Stimulated activated naive CD4-positive, alpha-beta T cell (primary cell): Measurements from ENCODE around the gene PIP4K2B.

Source experiments
- DNase-seq, 6 experiments: peaks; one replicate each; lab custom pipeline; 2025; lab: John Stamatoyannopoulos, UW

PIP4K2B gene

DNA sequence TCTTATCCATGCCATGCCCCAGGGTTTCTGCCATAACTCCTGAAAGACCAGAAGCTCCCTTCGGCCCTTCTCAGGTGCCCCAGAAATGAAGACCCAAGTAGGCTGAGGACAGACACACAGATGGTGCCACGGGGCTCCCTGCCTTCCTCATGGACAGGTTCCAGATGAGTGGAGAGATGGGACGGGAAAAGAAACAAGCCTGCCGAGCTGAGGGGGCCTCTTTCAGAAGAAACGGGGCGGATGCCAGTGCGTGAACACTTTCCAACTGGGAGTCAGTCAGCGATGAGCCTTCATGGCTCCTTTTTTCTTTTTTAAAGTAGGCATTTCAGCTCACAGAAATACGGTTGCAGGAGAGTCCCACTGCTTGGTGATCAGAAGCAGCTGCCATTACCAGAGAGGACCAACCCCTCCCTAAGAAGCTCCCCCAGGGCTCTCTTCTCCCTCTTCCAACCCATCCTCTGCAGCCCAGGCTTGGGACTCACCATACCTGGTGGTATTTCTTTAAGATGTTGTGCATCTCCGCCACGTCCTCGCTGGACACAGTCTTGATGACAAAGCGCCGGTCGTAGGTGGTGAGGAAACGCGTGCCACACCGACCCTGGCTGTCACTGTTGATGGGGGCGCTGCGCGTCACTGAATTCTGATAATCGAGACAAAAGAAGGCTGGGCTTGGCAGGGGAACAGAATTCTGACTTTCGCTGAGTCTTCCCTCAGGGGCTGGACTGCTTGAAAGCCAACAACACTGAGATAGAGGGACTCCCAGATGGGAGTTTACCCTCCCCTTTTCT is 19.2 kb downstream of the PIP4K2B start:
- DNase-seq = no peak

DNA sequence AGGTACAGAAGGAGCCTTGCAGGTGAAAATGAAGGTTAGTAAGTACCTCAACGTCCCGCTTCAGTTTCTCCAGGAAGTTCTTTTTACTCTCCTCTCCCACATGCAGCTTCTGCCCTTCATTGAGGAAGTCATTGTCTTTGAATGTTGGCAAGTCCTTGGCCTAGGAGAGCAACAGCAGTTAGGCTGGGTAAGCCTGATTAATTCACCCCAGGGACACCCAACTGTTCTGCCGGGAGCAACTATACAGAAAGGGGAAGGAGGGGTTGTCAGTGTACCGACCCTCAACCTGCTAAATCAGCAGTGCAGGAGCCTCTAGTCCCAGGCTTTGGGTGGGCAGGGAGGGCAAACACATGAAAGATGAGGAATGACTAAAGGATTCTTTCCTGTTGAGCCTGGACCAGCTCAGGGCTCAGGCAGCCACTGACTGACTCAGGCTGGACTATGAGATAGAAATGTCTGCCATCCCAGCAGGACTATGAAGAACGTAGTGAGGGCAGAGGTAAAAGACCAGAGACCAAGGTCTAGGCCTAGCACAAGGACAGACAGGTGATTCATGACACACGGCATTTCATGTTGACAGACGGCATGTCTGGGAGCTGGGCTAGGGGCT is 21.6 kb downstream of the PIP4K2B start:
- no peak for DNase-seq

GRCh38 chr17:38773258-38773657 is 26.1 kb downstream of the PIP4K2B start:
- no peak for DNase-seq

DNA sequence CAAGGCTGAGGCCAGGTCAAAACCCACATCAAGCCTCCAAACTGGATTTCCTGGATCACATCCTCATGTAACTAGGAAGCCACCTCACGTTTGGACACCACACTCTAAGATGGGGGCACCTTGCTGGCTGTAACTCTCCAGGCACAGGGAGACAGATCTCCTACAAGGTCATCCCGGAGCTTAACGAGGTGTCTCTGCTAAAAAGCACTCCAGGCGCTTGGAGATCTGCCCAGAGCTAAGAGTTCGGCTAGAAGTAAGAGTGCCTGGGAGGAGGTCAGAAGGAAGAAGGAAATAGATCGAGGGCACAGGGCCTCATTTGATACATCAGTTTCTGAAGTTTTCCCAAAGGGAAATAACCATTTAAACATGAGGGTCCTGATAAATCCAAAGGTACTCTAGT is 30.9 kb downstream of the PIP4K2B start:
- DNase-seq = no peak

GRCh38 chr17:38766341-38766740 is 33.0 kb downstream of the PIP4K2B start:
- DNase-seq = no peak

- no peak for DNase-seq
Observed at GRCh38 chr17:38762231-38762630, 37.1 kb downstream of the PIP4K2B start.

DNA sequence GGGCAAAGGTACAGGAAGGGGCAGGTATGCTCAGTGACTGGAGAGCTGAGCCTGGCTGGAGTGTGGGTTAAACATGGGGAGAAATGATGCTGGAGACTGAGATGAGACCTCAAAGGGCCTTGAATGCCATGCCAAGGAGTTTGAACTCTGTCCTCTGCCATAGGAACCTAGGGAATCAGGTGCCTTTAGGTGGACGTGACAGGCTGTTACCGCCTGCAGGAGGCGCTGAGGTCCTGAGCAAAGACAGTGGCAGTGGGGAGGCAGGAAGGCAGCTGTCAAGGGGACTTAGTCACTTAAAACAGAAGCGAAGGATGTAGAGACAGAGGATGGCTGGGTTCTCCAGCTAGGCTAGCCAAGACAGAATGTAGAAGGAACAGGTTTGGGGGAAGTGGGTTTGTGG is 37.7 kb downstream of the PIP4K2B start:
- DNase-seq = peak in 1 of 6 experiments; percentile 22

GRCh38 chr17:38753071-38753506 is 46.3 kb downstream of the PIP4K2B start:
- no peak for DNase-seq

GRCh38 chr17:38752308-38753070 is 46.9 kb downstream of the PIP4K2B start, which contains the start of gene PSMB3:
Gene PSMB3 (plus strand): TSS chr17:38752741. CDS start chr17:38752827, 86 bp downstream.
- peak; percentile 86 to 96 (median 94) for DNase-seq

DNA sequence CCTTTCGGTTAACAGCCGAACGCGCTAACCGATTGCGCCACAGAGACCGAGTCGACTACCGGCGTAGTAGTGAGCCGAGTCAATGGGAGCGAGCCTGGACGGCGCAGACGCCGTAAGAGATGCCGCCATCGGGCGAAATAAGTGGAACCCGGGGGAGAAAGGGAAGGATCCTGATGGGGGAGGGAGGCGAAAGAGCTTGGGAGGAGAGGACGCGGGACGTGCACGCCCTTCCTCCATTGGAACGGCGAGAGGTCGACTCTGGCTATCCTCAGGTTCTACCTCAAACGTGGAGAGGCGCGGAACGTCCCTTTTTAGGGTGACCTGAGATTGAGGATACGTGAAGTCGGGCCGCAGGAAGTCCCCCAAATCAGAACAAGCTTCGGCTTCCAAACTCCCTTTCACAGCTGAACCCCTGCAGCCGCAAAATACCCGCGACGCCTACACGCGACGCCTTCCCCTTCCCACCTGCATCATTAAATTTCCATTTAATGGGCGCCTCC is 47.5 kb downstream of the PIP4K2B start:
- DNase-seq = peak; percentile 71 to 96 (median 78)

- no peak for DNase-seq
Observed at GRCh38 chr17:38751144-38751807, 48.1 kb downstream of the PIP4K2B start.

DNA sequence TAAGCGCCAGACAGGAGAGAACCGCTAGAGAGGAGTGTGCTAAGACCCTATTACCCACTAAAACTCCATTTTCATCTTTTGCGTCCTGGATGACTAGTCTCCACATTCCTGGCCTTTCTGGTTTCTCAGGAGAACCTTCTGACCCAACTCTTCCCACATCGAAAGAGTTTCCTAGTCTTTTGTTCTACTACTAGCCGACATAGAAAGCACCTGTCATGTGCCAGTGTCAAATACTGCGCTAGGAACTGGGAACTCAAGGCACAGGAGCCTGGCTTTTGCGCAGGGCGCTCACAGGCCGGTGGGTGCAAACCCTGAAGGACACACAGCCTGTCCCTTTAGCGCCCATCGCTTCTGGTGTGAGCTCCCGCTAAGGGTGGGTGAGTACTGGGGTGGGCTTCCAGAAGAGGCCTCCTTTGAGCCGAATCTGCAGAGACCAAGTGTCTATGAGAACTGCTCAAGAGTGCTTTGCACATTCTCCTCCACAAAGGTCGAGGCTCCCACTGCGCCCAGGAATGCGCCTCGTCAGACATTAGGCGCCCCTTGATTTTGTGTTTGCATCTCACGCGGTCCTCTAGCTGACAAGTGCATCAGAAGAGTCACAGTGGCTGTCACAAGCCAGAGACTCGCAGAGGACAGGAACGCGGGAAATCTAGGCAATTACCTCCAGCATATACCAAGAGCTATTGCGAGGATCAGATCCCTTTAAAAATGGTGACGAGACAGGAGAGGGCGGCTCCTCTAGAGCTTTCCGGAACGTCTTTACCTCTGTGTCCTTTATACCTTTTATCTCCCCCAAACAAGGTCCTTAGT is 48.8 kb downstream of the PIP4K2B start:
- peak in 3 of 6 experiments; percentile 19 to 48 (median 30) for DNase-seq

DNA sequence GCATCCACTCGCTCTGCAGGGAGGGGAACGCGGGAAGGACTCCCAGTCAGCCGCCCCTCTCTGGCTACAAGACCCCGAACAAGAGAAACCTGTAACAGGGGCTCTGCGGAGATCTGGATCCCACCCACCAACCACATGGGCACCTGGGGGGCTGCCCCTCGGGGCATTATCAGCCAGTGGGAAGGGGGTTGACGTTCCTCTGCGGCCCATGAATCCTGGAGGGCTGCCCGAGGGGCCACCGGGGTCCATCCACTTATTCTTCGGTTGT is 49.4 kb downstream of the PIP4K2B start:
- DNase-seq = no peak

DNA sequence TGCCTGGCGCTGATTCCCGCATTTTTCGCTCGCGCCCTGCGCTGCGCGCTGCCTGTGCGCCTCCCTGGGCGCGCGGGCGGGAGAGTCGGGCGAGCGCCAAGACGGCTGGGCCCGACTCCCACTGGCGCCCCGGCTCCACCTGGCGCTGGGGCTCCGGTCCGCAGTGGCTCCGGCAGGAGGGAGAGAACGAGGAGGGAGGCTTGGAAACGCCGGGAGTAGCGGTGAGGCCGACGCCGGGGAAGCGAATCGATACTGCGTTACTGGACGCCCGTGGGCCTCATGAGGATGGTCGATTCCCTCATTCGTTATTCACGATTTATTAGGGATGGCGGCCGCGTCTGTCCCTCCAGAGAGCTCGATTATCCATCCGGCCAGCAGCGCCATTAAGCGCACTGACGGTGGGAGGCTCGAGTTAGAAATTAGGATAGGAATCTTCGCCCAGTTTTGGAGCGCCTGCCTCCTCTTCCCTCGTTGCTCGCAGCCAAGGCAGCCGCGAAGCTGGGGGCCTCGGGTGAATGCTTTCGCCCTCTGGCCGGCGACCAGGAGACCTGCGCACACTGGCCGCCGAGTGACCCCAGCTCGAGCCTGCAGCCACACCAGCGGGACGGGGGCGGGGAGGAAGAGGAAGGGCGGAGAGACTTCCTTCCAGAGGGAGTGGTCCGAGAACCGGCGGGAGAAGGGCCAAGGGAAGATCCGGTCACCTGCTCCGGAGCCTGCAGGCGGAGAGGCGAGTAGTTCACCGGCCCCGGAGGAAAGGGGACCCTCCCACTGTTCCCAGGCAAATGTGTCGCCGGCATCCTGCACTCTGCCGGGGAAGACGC is 49.9 kb downstream of the PIP4K2B start:
- DNase-seq = peak in 2 of 6 experiments; percentile 43 to 49

- DNase-seq = peak in 1 of 6 experiments; percentile 43
Observed at GRCh38 chr17:38748892-38749222, 50.5 kb downstream of the PIP4K2B start.

DNA sequence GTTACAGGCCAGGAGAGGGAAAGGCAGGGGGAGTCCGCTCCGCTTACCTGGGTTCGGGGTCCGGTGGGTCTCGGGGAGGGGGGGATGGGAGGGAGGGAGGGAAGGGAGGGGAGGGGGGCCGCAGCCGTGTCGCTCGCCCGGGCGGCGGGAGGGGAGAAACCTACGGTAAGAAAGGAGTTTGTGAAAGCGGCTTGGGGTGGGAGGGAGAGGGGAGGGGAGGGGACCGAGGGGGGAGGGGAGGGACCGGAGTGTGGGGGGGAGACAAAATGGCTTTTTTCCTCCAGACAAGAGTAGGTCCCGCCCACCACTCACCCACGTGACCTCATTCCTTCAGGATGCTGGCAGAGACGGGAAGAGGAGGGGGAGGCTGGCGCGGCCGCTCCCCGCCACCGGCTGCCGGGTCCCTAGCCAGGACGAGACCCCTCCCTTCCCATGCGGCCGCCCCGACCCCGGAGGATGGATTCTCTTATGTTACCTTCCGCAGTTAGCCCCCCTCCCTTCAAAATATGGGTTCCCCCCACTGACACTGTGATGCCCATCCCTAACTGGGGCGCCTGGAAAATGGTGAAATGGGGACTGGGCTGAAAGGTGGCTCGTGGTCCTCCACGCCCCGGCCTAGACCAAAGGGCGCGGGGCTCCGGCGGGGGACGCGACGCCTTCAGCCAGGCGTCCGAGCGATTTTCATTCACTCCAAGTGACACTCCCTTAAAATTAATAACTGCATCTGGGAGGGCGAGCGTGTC is 51.0 kb downstream of the PIP4K2B start, which contains the start of gene PCGF2:
Gene PCGF2, minus strand, starts transcription at position 188 of the 743 bp plus-strand sequence. CDS start 7,934 bp downstream, outside the sequence.
- no peak for DNase-seq

DNA sequence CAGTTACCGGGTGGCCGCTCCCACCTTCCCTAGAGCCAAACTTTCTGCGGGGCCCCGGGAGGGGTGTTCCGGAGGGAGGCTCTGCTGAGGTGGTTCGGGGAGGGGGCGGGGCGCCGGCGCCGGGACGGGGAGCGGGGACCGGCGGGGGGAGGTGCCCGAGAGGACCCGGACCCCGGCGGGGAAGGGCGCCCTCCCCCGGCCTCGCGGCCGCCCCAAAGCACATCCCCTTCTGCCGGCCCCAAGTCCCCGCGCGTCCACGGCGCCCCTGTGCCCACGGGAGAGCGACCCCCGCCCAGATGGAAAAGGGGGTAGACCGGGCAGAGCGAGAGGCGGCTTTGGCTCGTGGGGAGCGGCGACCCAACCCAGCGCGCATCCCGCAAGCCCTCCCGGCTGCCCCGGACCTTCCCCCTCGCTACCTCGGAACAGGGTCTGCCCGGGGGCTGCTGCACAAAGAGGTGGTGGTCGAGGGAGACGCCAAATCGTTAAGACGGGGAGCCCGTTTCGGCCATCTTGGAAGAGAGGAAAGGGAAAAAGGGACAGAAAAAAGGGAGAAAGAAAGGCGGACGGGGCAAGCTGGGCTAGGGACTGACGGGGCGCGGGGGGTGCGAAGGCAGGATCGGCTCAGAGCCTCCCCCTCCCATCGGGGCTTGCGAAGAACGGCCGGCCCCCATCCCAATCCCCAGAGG is 51.8 kb downstream of the PIP4K2B start:
- peak in 2 of 6 experiments; percentile 25 to 35 for DNase-seq

DNA sequence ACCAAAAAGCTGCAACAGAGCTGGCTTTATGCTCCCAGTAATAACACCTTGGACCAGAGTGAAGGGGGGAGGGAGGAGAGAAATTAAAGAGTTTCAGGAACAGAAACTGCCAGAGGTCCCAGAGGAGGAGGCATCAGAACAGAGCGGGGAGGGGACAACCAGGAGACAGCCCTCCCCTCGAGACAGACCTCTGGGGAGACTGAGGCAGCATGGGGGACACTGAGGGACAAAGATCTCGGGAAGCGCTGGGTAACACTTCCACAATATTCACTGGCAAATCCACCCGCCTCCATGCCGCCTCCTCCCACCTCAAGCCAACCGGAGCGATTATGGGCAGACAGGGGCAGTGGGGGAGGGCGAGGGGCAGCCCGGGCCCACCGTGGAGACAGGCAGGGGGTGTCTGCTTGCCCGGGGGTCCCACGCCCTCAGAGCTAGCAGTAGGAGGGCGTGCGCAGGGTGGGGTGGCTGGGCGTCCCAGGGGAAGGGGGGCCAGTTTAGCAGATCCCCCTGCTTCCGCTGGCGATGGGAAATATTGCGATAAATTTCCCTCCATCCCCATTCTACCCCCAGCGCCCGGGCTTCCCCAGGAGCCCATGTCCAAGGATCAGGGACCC is 52.4 kb downstream of the PIP4K2B start:
- DNase-seq = no peak
